Naive thymus-derived CD8-positive, alpha-beta T cell (primary cell): ENCODE results near the gene DICER1. TPM values are rescaled to one million over a fixed set of nuclear protein-coding genes. Genes with fewer than 3 reads are reported as not detected.

Experiments
- ATAC-seq, 2 donors: fragments of 150-1000 bp; cut with Tn5 transposase in 1 of 2; sonication (Bioruptor Pico), chemical (Tn5 transposase) in 1 of 2; 1 replicate in 1 of 2; 2 replicates in 1 of 2; pipeline ENCODE4 v1.10.0; 2021; ENCODE audit warnings: mild to moderate bottlenecking in 2 of 2, moderate library complexity in 2 of 2
- POLR2A ChIA-PET: fragments of 350-600 bp; sonication (Branson Sonifier 250); formaldehyde crosslinking; loops from one replicate; lab custom pipeline; 2021; ENCODE audit warnings: antibody characterized with exemption; lab: Charles Lee
- DNase-seq, 10 donors: peaks; one replicate each; pipeline versions ENCODE4 v3.0.0 to v3.0.0-alpha.2; 2020 to 2022
- H3K27ac Mint-ChIP-seq, 10 donors: one replicate each; pipeline ENCODE4 v1.8.0; 2020 to 2022; ENCODE audit warnings: mild to moderate bottlenecking in 10 of 10, mixed read lengths in 10 of 10, moderate library complexity in 4 of 10, inconsistent platforms in 1 of 10
- H3K27me3 Mint-ChIP-seq, 5 donors: one replicate each; pipeline ENCODE4 v1.8.0; 2021 to 2022; ENCODE audit warnings: mixed read lengths in 5 of 5
- H3K36me3 Mint-ChIP-seq, 3 donors: one replicate each; pipeline ENCODE4 v1.8.0; 2020 to 2022; ENCODE audit warnings: mixed read lengths in 3 of 3, mild to moderate bottlenecking in 2 of 3, inconsistent platforms in 1 of 3
- H3K4me1 Mint-ChIP-seq, 4 donors: one replicate each; pipeline ENCODE4 v1.8.0; 2021 to 2022; ENCODE audit warnings: mixed read lengths in 4 of 4
- H3K4me3 Mint-ChIP-seq, 10 donors: one replicate each; pipeline ENCODE4 v1.8.0; 2020 to 2022; ENCODE audit warnings: mild to moderate bottlenecking in 10 of 10, mixed read lengths in 10 of 10, moderate library complexity in 6 of 10, inconsistent platforms in 1 of 10
- H3K9me3 Mint-ChIP-seq, 9 donors: one replicate each; pipeline ENCODE4 v1.8.0; 2020 to 2022; ENCODE audit warnings: mixed read lengths in 9 of 9, mild to moderate bottlenecking in 3 of 9, inconsistent platforms in 1 of 9, moderate library complexity in 1 of 9
- polyA plus RNA-seq, 3 donors: library from polyadenylated mRNA; unstranded; fragments of 300-500 nt; fragmentation: Illumina TruSeq; gene quantifications; one replicate each; pipeline ENCODE4 v1.2.3, GENCODE V29; 2021
- total RNA-seq, 8 experiments: library from RNA in 2 of 8; stranded (reverse) in 2 of 8; gene quantifications; one replicate each; pipeline ENCODE4 v1.2.3 and lab custom pipeline; 2021 to 2026

DICER1 gene
- total and polyA plus RNA-seq, 5 experiments from 2014 or later, result 9.4 to 68.2 (median 10.1) TPM

GRCh38 chr14:95193081-95193480 lies 35.8 kb upstream of the DICER1 start:
- no peak overlapping the region for H3K27ac Mint-ChIP-seq
- peaks cover 0 to 7% (median 3%) of the 10 kb centered on the region in 4 donors for H3K4me1 Mint-ChIP-seq
- ATAC-seq (no peak), DNase-seq (no peak)
- H3K36me3 Mint-ChIP-seq, result peaks cover 0 to 3% (median 2%) of the 10 kb centered on the region in 3 donors
- peaks cover 0 to 2% (median 0%) of the 10 kb centered on the region in 5 donors for H3K27me3 Mint-ChIP-seq
- no peak overlapping the region for H3K4me3 Mint-ChIP-seq
- POLR2A ChIA-PET, result no interaction called here
- peaks cover 0 to 4% (median 0%) of the 10 kb centered on the region in 9 donors for H3K9me3 Mint-ChIP-seq

GRCh38 chr14:95192311-95192710 lies 35.0 kb upstream of the DICER1 start:
- ATAC-seq, result no peak
- Mint-ChIP-seq H3K27ac (no peak overlapping the region), H3K27me3 (peaks cover 0 to 4% (median 2%) of the 10 kb centered on the region in 5 donors), H3K4me1 (peaks cover 0 to 7% (median 3%) of the 10 kb centered on the region in 4 donors), H3K36me3 (peaks cover 0 to 8% (median 2%) of the 10 kb centered on the region in 3 donors), H3K4me3 (no peak overlapping the region), H3K9me3 (peaks cover 0 to 6% (median 0%) of the 10 kb centered on the region in 9 donors)
- POLR2A ChIA-PET, result no interaction called here
- no peak for DNase-seq

- H3K27ac Mint-ChIP-seq, result no peak overlapping the region
- DNase-seq, result no peak
- H3K36me3 Mint-ChIP-seq, result peaks cover 0 to 8% (median 0%) of the 10 kb centered on the region in 3 donors
- peaks cover 4 to 9% (median 7%) of the 10 kb centered on the region in 5 donors for H3K27me3 Mint-ChIP-seq
- peaks cover 0 to 6% (median 0%) of the 10 kb centered on the region in 9 donors for H3K9me3 Mint-ChIP-seq
- no peak overlapping the region for H3K4me3 Mint-ChIP-seq
- peaks cover 0 to 5% (median 3%) of the 10 kb centered on the region in 4 donors for H3K4me1 Mint-ChIP-seq
- POLR2A ChIA-PET, result no interaction called here
- no peak for ATAC-seq
Measured at GRCh38 chr14:95191445-95192199, 34.3 kb upstream of the DICER1 start.

GRCh38 chr14:95190857-95191256 lies 33.5 kb upstream of the DICER1 start:
- ATAC-seq (no peak), DNase-seq (no peak)
- POLR2A ChIA-PET, result no interaction called here
- peaks cover 0 to 6% (median 0%) of the 10 kb centered on the region in 9 donors for H3K9me3 Mint-ChIP-seq
- no peak overlapping the region for H3K4me3 Mint-ChIP-seq
- peaks cover 0 to 8% (median 0%) of the 10 kb centered on the region in 3 donors for H3K36me3 Mint-ChIP-seq
- H3K27ac Mint-ChIP-seq, result no peak overlapping the region
- H3K4me1 Mint-ChIP-seq, result peaks cover 0 to under 1% (median under 1%) of the 10 kb centered on the region in 4 donors
- H3K27me3 Mint-ChIP-seq, result peaks cover 4 to 17% (median 11%) of the 10 kb centered on the region in 5 donors

- peaks cover 0 to 5% (median 3%) of the 10 kb centered on the region in 4 donors for H3K4me1 Mint-ChIP-seq
- DNase-seq (no peak), ATAC-seq (no peak)
- POLR2A ChIA-PET, result no interaction called here
- H3K27me3 Mint-ChIP-seq, result peaks cover 6 to 22% (median 15%) of the 10 kb centered on the region in 5 donors
- H3K9me3 Mint-ChIP-seq, result peaks cover 0 to 7% (median 0%) of the 10 kb centered on the region in 9 donors
- no peak overlapping the region for H3K4me3 Mint-ChIP-seq
- no peak overlapping the region for H3K27ac Mint-ChIP-seq
- H3K36me3 Mint-ChIP-seq, result peaks cover 0 to 8% (median 0%) of the 10 kb centered on the region in 3 donors
Measured at GRCh38 chr14:95190346-95190840, 33.1 kb upstream of the DICER1 start.

- no peak overlapping the region for H3K27ac Mint-ChIP-seq
Measured at GRCh38 chr14:95189367-95190132, 32.2 kb upstream of the DICER1 start.

GRCh38 chr14:95188380-95188779 lies 31.1 kb upstream of the DICER1 start:
- H3K27me3 Mint-ChIP-seq, result peaks cover 10 to 34% (median 22%) of the 10 kb centered on the region in 5 donors

More at GRCh38 chr14:95189367-95190132, 32.2 kb upstream of the DICER1 start:
- H3K4me1 Mint-ChIP-seq, result peaks cover 0 to 5% (median 3%) of the 10 kb centered on the region in 4 donors
- H3K36me3 Mint-ChIP-seq, result peaks cover 0 to 8% (median 0%) of the 10 kb centered on the region in 3 donors
- POLR2A ChIA-PET, result no interaction called here
- ATAC-seq (no peak), DNase-seq (no peak)
- H3K27me3 Mint-ChIP-seq, result peaks cover 9 to 30% (median 22%) of the 10 kb centered on the region in 5 donors
- H3K4me3 Mint-ChIP-seq, result no peak overlapping the region
- H3K9me3 Mint-ChIP-seq, result peaks cover 0 to 8% (median 0%) of the 10 kb centered on the region in 9 donors

GRCh38 chr14:95185767-95186392 lies 28.6 kb upstream of the DICER1 start:
- H3K4me3 Mint-ChIP-seq, result peak overlapping the region in 1 of 10 donors; percentile 58
- DNase-seq (no peak), ATAC-seq (no peak)
- POLR2A ChIA-PET, result no interaction called here
- peaks cover 0 to 11% (median 1%) of the 10 kb centered on the region in 3 donors for H3K36me3 Mint-ChIP-seq
- H3K27me3 Mint-ChIP-seq, result peaks cover 10 to 37% (median 22%) of the 10 kb centered on the region in 5 donors
- peaks cover 0 to 8% (median 0%) of the 10 kb centered on the region in 9 donors for H3K9me3 Mint-ChIP-seq
- no peak overlapping the region for H3K27ac Mint-ChIP-seq
- peaks cover 0 to 7% (median 3%) of the 10 kb centered on the region in 4 donors for H3K4me1 Mint-ChIP-seq

More at GRCh38 chr14:95188380-95188779, 31.1 kb upstream of the DICER1 start:
- no peak overlapping the region for H3K27ac Mint-ChIP-seq
- peaks cover 0 to 8% (median 0%) of the 10 kb centered on the region in 3 donors for H3K36me3 Mint-ChIP-seq
- POLR2A ChIA-PET, result no interaction called here
- ATAC-seq (no peak), DNase-seq (no peak)
- peaks cover 0 to 7% (median 3%) of the 10 kb centered on the region in 4 donors for H3K4me1 Mint-ChIP-seq
- H3K4me3 Mint-ChIP-seq, result no peak overlapping the region
- H3K9me3 Mint-ChIP-seq, result peaks cover 0 to 8% (median 0%) of the 10 kb centered on the region in 9 donors

GRCh38 chr14:95185033-95185766 lies 27.9 kb upstream of the DICER1 start:
- DNase-seq (no peak), ATAC-seq (no peak)
- Mint-ChIP-seq H3K27ac (peak overlapping the region in 1 of 10 donors; percentile 49), H3K27me3 (peaks cover 10 to 37% (median 22%) of the 10 kb centered on the region in 5 donors), H3K9me3 (peaks cover 0 to 8% (median 0%) of the 10 kb centered on the region in 9 donors), H3K4me1 (peaks cover 0 to 7% (median 3%) of the 10 kb centered on the region in 4 donors), H3K36me3 (peaks cover 2 to 15% (median 5%) of the 10 kb centered on the region in 3 donors), H3K4me3 (peak overlapping the region in 1 of 10 donors; percentile 58)
- POLR2A ChIA-PET, result no interaction called here

- ATAC-seq (no peak), DNase-seq (no peak)
- POLR2A ChIA-PET, result no interaction called here
- peak overlapping the region in 1 of 10 donors; percentile 49 for H3K27ac Mint-ChIP-seq
- no peak overlapping the region for H3K4me3 Mint-ChIP-seq
- peaks cover 6 to 19% (median 10%) of the 10 kb centered on the region in 3 donors for H3K36me3 Mint-ChIP-seq
- H3K27me3 Mint-ChIP-seq, result peaks cover 10 to 36% (median 22%) of the 10 kb centered on the region in 5 donors
- peaks cover 0 to 7% (median 3%) of the 10 kb centered on the region in 4 donors for H3K4me1 Mint-ChIP-seq
- H3K9me3 Mint-ChIP-seq, result peaks cover 0 to 8% (median 0%) of the 10 kb centered on the region in 9 donors
Measured at GRCh38 chr14:95184413-95184790, 27.1 kb upstream of the DICER1 start.

GRCh38 chr14:95183532-95184412 lies 26.4 kb upstream of the DICER1 start:
- POLR2A ChIA-PET, result no interaction called here
- H3K4me3 Mint-ChIP-seq, result no peak overlapping the region
- peaks cover 11 to 36% (median 22%) of the 10 kb centered on the region in 5 donors for H3K27me3 Mint-ChIP-seq
- ATAC-seq, result no peak
- no peak for DNase-seq
- peaks cover 0 to 8% (median 0%) of the 10 kb centered on the region in 9 donors for H3K9me3 Mint-ChIP-seq
- no peak overlapping the region for H3K27ac Mint-ChIP-seq
- H3K36me3 Mint-ChIP-seq, result peaks cover 8 to 19% (median 12%) of the 10 kb centered on the region in 3 donors
- peaks cover 0 to 7% (median 3%) of the 10 kb centered on the region in 4 donors for H3K4me1 Mint-ChIP-seq
